Spinal cord (tissue), 10 donors: Measurements from ENCODE around the gene OTOS. TPM values are rescaled to one million over a fixed set of nuclear protein-coding genes. Genes with fewer than 3 reads are reported as not detected.

ENCODE experiments used
- DNase-seq, 6 donors: peaks; one replicate each; pipeline versions ENCODE4 v3.0.0 to v3.0.0-alpha.2; 2013 to 2015; ENCODE audit warnings: low spot score in 6 of 6, low read depth in 4 of 6
- H3K27ac ChIP-seq: one replicate; pipeline ENCODE4 v1.5.1; 2013; ENCODE audit warnings: low read depth, low read length, control low read depth
- H3K27me3 ChIP-seq: one replicate; pipeline ENCODE4 v1.6.1; 2013; ENCODE audit warnings: low read length; ENCODE audit not compliant: control insufficient read depth, insufficient read depth
- H3K36me3 ChIP-seq: one replicate; pipeline ENCODE4 v1.6.1; 2013; ENCODE audit warnings: low read length; ENCODE audit not compliant: control insufficient read depth, insufficient read depth
- H3K4me1 ChIP-seq: one replicate; pipeline ENCODE4 v1.6.1; 2013; ENCODE audit warnings: low read length; ENCODE audit not compliant: control insufficient read depth, insufficient read depth
- H3K4me3 ChIP-seq: one replicate; pipeline ENCODE4 v1.5.1; 2013; ENCODE audit warnings: low read depth, low read length, control low read depth
- H3K9me3 ChIP-seq: one replicate; pipeline ENCODE4 v1.6.1; 2013; ENCODE audit warnings: low read length; ENCODE audit not compliant: control insufficient read depth, insufficient read depth
- WGBS: methylation state at CpG from one replicate; pipeline ENCODE4 v1.1.5; 2013; ENCODE audit warnings: missing lambda C conversion rate; ENCODE audit not compliant: insufficient coverage; 5-methylcytosine and 5-hydroxymethylcytosine counted together
- polyA plus RNA-seq, 2 donors: library from polyadenylated mRNA; unstranded; fragments of 120-200 nt; gene quantifications; one replicate each; pipeline ENCODE4 v1.2.1, GENCODE V29; 2013; ENCODE audit not compliant: insufficient read length in 2 of 2
- total RNA-seq, 2 donors: library from RNA; depleted of rRNA in 1 of 2; stranded (reverse); fragments of 120-200 nt in 1 of 2; fragments of >200 nt in 1 of 2; gene quantifications; one replicate each; pipeline versions ENCODE4 v1.2.3 to v1.2.4, GENCODE V29; 2013 to 2014
- donor health status: healthy.

The OTOS gene
- total and polyA plus RNA-seq, 4 donors = 0.39 to 0.55 TPM; not detected in 2

DNA sequence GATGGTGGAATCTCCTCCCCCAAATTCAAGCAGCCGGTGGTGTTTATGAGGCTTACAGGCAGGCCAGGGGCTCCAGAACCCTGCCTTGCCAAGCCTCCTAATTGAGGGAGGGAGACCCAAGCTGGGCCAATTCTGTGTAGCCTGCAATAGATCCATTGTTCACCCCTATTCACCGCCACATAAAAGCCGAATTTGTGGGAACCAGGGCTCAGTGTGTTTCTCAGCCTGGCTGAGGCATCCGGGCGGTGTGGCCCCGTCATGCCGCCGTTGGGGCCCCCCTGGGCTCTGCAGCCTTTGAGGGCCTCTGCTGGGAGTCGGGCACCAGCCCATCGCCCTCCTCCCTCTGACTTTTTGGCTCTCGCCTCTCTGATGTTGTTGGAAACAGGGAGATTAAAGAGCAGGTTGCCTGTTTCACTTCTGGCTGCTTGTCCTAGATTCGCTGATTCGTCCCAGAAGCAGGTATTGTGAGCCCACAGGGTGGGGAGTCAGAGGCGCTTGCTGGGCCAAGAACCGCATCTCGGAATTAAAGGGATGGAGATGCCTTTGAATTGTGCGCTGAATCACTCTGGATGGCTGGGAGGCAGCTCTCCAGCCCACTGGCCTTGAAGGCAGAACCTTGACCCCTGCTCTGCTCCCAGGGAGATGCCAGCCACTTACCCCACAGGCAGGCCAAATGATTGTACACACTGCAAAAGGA, 14.7 kb upstream of the OTOS start:
- H3K9me3 ChIP-seq = no peaks in the 10 kb centered on the region
- 17% methylated on average over 12 of the region's 17 CpGs for WGBS
- H3K27me3 ChIP-seq = no peaks in the 10 kb centered on the region
- H3K4me3 ChIP-seq = no peak overlapping the region
- H3K4me1 ChIP-seq = peaks cover 56% of the 10 kb centered on the region
- H3K27ac ChIP-seq = peak overlapping the region; percentile 77
- peaks cover under 1% of the 10 kb centered on the region for H3K36me3 ChIP-seq
- DNase-seq = peak; percentile 63 to 93 (median 76)

DNA sequence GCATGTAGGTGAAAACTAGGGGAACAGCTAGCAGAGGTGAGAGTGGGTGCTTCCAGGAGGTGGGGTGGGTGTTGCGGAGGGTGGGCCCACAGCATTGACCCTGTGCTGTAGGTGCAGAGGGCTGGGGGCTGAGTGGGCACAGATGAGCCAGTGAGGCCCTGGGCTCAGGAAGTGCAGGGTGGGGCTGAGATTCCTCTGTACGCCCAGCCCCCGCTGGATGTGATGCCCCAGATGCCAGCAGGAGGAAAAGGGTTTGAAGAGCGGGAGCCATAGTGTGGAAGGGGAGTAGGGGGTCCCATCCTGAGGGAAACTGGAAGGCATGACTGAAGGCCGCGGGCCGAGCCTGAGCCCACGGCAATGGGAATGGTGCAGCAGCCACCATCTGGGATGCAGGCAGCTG, 14.1 kb upstream of the OTOS start:
- Histone ChIP-seq H3K27me3 (no peaks in the 10 kb centered on the region), H3K9me3 (no peaks in the 10 kb centered on the region), H3K4me1 (peaks cover 60% of the 10 kb centered on the region), H3K36me3 (no peaks in the 10 kb centered on the region), H3K27ac (peak overlapping the region; percentile 77), H3K4me3 (no peak overlapping the region)
- DNase-seq = no peak
- 31% methylated on average over 8 of the region's 8 CpGs for WGBS

DNA sequence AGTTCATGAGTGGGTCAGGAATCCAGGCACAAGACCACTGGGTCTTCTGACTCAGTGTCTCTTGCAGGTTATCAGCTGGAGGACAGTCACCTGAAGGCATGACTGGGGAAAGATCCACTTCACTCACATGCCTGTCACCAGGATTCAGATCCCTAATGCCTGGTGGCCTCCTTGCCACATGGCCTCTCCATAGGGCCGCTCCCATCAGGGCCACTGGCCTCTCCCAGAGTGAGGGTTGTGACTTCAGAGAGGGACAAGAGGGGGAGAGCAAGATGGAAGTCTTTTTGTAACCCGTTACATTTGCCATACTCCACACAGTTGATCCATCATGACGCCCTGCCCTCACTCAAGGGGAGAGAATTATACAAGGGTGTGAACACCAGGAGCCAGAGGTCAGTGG, 13.0 kb upstream of the OTOS start:
- H3K36me3 ChIP-seq = no peaks in the 10 kb centered on the region
- no peak overlapping the region for H3K4me3 ChIP-seq
- no peaks in the 10 kb centered on the region for H3K9me3 ChIP-seq
- H3K27ac ChIP-seq = no peak overlapping the region
- DNase-seq = no peak
- peaks cover 60% of the 10 kb centered on the region for H3K4me1 ChIP-seq
- no CpG with 5 or more reads among the region's 3 CpGs for WGBS
- no peaks in the 10 kb centered on the region for H3K27me3 ChIP-seq

DNA sequence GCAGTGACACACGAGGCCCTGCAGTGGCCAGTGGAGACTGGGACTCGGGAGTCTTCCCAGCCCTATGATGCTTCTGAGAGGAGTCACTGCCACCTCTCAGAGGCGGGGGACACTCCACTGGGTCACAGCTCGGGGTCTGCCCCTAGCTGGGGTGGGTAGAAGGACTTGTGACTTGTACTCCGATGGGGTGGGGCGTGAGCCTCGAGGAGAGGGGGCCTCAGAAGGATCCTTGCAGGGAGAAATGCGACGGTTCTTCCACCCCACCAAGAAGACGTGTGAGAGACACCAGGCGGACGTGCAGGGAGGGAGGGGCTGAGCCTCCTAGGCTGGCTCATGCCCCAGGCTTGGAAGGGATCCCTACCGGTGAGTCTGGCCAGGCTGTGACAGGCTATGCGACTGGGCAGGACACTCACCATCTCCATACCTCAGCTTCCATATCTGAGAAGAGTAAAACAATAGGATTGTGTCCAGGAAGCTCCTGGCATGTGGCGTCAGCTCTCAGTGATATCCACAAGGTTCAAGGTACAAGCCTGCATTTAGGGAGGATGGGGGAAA, 11.1 kb upstream of the OTOS start:
- Histone ChIP-seq H3K4me1 (peaks cover 58% of the 10 kb centered on the region), H3K27ac (no peak overlapping the region), H3K27me3 (no peaks in the 10 kb centered on the region), H3K36me3 (no peaks in the 10 kb centered on the region), H3K4me3 (no peak overlapping the region), H3K9me3 (no peaks in the 10 kb centered on the region)
- peak in 1 of 6 donors; percentile 23 for DNase-seq
- WGBS = 53% methylated on average over 9 of the region's 15 CpGs

DNA sequence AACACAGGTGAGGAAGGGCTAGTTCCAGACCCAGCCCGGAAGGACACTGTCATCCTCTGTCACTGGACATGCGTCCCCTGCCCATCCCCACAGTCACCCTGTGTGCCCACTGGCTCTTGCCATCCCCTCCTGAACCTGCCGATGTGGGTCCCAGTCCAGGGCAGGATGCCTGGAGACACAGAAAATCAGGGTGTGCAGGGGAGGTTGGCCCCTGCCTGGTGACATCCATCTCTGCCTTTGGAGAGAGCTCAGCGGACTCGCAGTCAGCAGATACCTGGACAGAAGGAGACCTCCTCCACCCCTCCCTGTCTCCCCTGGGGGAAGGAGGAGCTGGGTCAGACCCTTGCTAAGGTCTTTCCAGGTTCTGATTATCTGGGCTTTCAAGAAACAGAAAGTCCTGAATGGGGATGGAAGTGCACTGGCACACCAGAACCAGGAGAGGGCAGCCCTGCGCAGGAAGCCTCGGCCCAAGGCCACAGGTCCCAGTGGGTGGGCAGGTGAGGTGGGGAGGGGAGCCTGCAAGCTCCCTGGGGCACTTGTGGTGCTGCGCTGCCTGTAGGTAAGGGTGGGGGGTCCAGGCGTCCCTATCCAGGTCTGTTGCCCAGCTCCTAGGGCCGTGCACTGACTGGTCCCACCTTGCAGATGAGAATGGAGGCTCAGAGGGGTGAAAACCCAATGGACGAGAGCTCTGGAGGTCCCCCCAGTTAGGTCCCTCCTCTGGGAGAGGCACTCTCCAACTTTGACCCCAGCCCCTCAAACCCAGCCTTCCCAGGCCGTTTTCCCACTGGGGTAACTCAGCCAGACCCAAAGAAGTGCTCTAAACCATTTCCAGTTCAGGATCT, 9.7 kb upstream of the OTOS start:
- no peak overlapping the region for H3K4me3 ChIP-seq
- H3K36me3 ChIP-seq = no peaks in the 10 kb centered on the region
- H3K9me3 ChIP-seq = no peaks in the 10 kb centered on the region
- H3K27ac ChIP-seq = no peak overlapping the region
- WGBS = 42% methylated on average over 12 of the region's 12 CpGs
- DNase-seq = peak in 2 of 6 donors; percentile 66 to 85
- H3K4me1 ChIP-seq = peaks cover 56% of the 10 kb centered on the region
- H3K27me3 ChIP-seq = no peaks in the 10 kb centered on the region

DNA sequence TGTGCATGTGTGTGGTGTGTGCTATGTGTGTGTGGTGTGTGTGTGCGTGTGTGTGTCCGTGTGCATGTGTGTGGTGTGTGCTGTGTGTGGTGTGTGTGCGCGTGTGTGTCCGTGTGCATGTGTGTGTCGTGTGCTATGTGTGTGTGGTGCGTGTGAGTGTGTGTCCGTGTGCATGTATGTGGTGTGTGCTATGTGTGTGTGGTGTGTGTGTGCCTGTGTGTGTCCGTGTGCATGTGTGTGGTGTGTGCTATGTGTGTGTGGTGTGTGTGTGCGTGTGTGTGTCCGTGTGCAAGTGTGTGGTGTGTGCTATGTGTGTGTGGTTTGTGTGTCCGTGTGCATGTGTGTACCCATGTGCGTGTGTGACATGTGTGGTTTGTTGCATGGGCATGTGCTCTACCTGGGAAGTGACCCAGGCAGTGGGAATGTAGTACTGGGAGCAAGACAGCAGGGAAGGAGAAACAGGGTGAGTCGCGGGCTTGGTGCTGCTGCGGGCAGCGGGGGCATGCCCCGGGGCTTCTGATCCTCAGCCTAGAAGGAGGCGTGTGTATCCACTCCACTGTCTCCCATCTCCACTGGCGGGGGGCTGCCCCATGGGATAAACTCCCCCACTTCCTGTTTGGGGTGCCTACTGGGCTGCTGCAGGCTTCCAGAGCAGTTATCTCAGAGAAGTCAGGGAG, 7.6 kb upstream of the OTOS start:
- H3K4me3 ChIP-seq = no peak overlapping the region
- WGBS = 91% methylated on average over 12 of the region's 20 CpGs
- no peak for DNase-seq
- H3K4me1 ChIP-seq = peaks cover 55% of the 10 kb centered on the region
- H3K27ac ChIP-seq = no peak overlapping the region
- no peaks in the 10 kb centered on the region for H3K36me3 ChIP-seq
- no peaks in the 10 kb centered on the region for H3K9me3 ChIP-seq
- no peaks in the 10 kb centered on the region for H3K27me3 ChIP-seq

DNA sequence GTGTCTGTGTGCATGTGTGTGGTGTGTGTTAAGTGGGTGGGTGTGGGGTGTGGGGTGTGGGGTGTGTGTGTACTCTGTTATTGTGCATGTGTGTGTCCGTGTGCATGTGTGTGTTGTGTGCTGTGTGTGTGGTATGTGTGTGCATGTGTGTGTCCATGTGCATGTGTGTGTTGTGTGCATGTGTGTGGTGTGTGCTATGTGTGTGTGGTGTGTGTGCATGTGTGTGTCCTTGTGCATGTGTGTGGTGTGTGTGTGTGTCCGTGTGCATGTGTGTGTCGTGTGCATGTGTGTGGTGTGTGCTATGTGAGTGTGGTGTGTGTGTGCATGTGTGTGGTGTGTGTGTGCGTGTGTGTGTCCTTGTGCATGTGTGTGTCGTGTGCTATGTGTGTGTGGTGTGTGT, 6.9 kb upstream of the OTOS start:
- WGBS = 95% methylated on average over 3 of the region's 5 CpGs

DNA sequence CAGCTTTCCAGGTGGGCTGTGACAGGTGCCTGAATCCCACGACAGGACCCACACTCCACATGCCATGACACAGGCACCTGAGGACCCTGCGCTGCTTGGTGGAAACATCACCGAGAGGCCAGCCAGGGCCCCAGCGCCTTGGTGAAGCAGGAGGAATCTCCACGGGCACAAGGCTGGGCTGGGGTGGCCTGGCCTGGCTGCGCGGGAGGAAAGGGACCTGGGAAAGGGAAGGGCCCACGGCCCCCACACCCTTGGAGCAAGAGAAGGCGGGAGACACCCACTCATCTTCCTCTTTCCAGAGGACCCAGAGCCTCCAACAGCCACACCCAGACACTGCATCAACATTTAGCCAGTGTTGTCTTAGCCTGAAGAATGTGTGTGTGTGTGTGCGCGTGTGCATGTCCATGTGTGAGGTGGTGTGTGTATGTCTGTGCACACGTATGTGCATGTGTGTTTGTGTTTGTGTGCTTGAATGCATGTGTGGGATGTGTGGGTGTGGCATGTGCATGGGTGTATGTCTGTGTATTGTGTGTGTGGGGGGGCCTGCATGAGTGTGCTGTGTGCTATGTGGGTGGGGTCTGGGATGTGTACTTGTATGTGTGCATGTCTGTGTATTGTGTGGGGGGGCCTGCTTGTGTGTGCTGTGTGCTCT, 6.3 kb upstream of the OTOS start:
- no peak for DNase-seq
- WGBS = 72% methylated on average over 10 of the region's 12 CpGs
- no peak overlapping the region for H3K4me3 ChIP-seq
- H3K27me3 ChIP-seq = no peaks in the 10 kb centered on the region
- H3K27ac ChIP-seq = no peak overlapping the region
- peaks cover 54% of the 10 kb centered on the region for H3K4me1 ChIP-seq
- H3K9me3 ChIP-seq = no peaks in the 10 kb centered on the region
- no peaks in the 10 kb centered on the region for H3K36me3 ChIP-seq

More for the DNA sequence above, 6.9 kb upstream of the OTOS start:
- H3K36me3 ChIP-seq = no peaks in the 10 kb centered on the region
- no peak for DNase-seq
- H3K4me3 ChIP-seq = no peak overlapping the region
- H3K9me3 ChIP-seq = no peaks in the 10 kb centered on the region
- no peaks in the 10 kb centered on the region for H3K27me3 ChIP-seq
- H3K4me1 ChIP-seq = peaks cover 55% of the 10 kb centered on the region
- no peak overlapping the region for H3K27ac ChIP-seq

DNA sequence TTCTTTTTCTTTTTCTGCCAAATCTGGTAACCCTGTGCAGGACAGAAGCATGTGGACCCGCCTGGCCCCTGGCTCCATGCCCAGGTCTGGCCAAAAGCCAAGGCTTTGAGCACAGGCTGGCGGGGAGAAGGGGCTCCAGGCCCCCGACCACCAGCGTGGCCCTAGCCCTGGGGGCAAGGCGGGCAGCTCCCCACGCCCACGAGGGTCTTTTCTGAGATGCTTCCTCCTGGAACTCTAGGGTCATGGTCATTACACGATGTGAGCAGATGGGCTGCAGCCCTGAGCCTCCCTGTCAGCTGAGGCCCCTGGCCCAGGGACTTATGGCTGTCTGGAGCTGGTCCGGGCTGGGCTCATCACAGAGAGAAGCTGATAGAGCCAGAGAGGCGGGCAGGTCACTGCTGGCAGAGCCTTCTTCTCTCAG, 5.7 kb upstream of the OTOS start:
- Histone ChIP-seq H3K36me3 (no peaks in the 10 kb centered on the region), H3K27me3 (no peaks in the 10 kb centered on the region), H3K9me3 (no peaks in the 10 kb centered on the region), H3K27ac (no peak overlapping the region), H3K4me3 (no peak overlapping the region), H3K4me1 (peaks cover 48% of the 10 kb centered on the region)
- 22% methylated on average over 10 of the region's 10 CpGs for WGBS
- peak in 3 of 6 donors; percentile 50 to 75 (median 70) for DNase-seq
